ENCODE results near the gene TTK.

TTK gene

DNA sequence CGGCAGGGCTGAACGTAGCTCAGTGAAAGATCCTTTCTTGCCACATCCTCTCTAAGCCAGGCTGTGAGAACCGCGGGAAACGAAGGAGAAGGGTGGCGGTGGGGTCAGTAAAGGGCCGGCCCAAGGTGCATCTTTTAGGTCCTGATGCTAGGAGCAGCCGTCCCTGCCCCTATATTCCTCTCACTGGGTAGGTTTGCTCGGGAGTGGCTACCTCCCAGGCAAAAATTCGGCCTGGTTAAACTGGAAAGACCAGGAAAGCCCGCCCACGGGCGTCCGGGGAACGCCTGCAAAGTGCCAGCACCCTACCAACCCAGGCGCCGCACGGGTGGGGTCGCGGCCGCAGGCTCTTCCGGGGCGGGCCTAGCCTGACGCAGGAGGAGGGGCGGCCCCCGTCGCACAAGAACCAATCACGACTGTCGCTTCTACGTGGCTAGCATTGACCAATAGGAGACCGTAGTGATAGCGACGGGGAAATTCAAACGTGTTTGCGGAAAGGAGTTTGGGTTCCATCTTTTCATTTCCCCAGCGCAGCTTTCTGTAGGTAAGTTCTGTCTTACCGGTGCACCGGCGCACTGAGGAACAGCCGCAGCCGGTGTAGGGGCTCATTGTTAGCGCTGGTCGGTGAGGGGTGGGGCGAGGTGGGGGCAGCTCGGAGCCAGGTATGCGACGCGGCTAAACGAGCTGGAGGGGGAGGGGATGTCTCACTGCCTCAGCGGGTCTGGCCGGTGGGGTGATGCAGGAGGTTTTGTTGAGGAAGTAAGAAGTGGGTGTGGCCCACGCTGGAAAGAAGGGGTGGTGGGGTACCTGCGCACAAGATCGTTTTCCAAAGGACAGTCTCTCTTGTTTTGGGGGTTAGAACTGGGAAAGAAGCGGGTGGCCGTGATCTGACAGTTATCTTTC, at the start of gene TTK:
TTK (plus strand) TSS at position 477 of the 900 bp plus-strand sequence. CDS start 1,195 bp downstream, outside the sequence.
- peak; percentile 96 for DNase-seq

DNA sequence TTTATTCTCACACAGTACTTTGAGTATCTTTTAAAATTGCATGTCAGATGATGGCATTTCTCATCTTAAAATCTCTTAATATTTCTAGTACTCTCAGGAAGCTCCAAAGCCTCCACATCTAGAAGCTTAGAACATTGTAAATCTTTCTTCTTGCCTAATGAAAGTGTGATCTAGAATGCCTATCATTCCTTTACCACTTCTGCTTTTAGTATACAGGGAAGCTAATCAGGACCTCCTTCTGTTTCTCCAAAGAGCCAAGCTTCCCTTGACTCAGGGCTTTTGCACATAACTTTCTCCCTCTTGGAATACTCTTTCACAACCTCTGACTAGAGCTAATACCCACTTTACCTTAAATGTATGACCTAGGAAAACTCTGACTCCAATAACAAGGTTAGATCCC, 49.6 kb upstream of the TTK start:
- DNase-seq: no peak

- DNase-seq: no peak
Measured at GRCh38 chr6:79964607-79965081, 39.8 kb upstream of the TTK start.

DNA sequence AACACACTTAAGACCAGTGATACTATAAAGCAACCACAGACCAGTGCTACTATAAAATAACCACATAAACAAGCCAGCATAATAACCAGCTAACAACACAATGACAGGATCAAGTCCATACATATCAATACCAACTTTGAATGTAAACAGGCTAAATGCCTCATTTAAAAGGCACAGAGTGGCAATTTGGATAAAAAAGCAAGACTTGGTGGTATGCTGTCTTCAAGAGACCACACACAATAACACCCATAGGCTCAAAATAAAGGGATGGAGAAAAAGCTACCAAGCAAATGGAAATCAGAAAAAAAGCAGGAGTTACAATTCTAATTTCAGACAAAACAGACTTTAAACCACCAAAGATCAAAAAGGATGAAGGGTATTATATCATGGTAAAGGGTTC, 37.3 kb upstream of the TTK start:
- no peak for DNase-seq

- DNase-seq: no peak
Measured at GRCh38 chr6:79969784-79970183, 34.7 kb upstream of the TTK start.

DNA sequence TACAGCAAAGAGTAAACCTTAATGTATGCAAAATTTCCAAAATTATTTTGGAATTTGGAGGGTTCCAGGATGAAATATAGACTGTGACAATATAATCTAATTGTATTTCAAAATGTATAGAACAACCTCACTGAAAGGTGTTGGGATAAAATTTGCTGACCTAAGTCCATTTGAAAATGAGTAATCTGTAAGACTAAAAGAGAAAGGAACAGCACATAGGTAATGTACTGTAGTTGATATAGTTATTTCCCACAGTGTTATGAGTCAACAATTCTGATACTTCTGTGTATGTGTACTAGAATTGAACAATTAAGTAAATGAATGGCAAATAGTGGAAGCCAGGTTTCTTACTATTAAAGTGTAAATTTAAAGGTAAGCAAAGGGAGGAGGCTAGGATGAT, 33.3 kb upstream of the TTK start:
- DNase-seq: no peak

DNA sequence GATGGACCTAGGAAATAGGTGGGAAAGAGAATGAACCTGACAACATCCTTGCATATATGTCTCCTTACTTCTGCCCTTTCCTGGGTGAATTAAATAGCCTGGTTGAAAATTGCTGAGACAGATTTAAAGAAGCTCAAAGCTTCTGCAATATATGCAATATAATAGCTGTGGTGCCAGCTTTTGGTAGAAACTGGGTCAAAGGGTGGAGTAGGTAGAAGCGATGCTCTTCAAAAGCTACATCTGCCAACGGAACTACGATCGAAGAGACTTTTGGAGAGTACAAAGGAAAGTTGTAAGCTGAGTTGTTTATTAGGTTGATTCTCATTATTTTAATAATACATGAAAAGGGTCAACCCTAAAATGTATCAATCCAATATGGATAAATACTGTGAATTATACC, 22.8 kb upstream of the TTK start:
- no peak for DNase-seq

- no peak for DNase-seq
Measured at GRCh38 chr6:79984261-79984660, 20.2 kb upstream of the TTK start.

- no peak for DNase-seq
Measured at GRCh38 chr6:79985128-79985527, 19.3 kb upstream of the TTK start.

GRCh38 chr6:79989641-79990040, 14.8 kb upstream of the TTK start:
- no peak for DNase-seq

DNA sequence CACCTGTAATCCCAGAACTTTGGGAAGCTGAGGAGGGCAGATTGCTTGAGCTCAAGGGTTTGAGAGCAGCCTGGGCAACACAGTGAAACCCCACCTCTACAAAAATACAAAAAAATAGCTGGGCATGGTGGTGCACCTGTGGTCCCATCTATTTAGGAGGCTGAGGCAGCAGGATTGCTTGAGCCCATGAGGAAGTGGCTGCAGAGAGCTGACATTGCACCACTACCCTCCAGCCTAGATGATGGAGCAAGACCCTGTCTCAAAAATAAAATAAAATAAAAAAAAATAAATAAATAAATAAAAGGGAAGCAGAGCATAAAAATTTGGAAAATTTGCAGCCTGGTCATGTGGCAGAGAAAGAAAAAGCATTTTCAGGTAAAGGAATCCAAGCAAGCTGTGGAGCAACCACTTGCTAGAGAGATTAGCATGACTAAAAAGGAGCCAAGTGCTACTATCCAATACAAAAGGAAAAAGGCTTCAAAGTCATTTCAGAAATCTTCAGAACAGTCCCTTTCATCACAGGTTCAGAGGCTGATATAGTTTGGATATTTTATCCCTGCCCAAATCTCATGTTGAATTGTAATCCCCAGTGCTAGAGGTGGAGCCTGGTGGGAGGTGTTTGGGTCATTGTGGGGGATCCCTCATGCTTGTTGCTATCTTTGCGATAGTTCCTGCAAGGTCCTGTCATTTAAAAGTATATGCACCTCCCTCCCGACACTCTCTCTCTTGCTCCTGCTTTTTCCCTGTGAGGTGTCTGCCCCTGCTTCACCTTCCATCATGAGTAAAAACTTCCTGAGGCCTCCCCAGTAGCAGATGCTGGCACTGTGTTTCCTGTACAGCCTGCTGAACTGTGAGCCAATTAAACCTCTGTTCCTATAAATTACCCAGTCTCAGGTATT, 11.2 kb upstream of the TTK start:
- DNase-seq: no peak

DNA sequence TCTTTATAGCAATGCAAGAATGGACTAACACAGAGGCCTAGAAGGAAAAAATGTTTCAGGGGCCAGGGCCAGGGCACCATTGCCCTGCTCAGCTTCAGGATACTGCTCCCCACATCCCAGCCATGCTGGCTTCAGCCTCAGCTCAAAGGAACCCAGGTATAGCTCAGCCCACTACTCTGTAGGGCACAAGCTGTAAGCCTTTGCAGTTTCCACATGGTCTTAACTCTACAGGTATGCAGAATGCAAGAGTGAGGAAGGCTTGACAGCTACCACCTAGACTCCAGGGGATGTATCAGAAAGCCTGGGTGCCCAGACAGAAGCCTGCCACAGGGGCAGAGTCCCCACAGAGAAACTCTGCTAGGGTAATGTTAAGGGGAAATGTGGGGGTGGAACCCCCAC, 10.5 kb upstream of the TTK start:
- no peak for DNase-seq

GRCh38 chr6:79997728-79998127, 6.7 kb upstream of the TTK start:
- no peak for DNase-seq

DNA sequence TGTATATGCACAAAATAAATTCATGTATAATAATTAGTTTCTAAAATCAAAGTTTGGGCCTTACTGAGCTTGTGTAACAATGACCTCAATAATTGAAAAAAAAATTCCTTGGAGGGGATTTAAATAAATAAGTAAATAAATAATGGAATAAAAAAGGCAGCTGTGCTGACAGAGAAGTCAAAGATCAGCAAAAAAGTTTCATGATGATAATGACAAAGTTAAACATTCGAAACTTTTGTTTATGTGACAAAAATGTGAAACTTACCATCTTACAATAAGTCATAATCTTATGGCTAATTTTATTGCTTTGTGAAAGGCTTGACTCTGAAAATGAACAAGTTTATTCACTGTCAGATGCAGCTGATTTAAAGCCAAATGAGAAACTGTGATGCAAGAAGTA, 3.1 kb upstream of the TTK start:
- DNase-seq: no peak

GRCh38 chr6:80003826-80004172, 650 bp upstream of the TTK start:
- no peak for DNase-seq

- no peak for DNase-seq
Measured at GRCh38 chr6:80005406-80005805, 957 bp downstream of the TTK start.

DNA sequence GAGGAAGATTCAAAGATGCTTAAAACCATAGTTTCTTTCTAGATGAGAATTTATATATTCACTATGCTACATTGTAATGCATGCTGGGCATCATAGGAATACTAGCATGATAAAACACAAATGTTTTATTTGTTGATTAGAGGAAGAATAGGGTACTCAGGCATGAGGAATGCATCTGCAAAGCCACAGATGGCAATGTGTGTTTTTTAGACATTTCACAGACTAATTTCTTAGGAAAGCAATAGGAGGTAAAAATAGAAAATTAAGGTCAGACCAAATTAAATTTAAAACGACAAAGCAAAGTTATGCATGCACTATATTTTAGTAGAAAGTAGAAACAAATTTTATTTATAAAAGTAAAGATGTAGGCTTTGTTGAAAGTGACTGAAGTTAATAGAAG, 2.1 kb downstream of the TTK start:
- no peak for DNase-seq

GRCh38 chr6:80009531-80009930, 5.1 kb downstream of the TTK start:
- no peak for DNase-seq

DNA sequence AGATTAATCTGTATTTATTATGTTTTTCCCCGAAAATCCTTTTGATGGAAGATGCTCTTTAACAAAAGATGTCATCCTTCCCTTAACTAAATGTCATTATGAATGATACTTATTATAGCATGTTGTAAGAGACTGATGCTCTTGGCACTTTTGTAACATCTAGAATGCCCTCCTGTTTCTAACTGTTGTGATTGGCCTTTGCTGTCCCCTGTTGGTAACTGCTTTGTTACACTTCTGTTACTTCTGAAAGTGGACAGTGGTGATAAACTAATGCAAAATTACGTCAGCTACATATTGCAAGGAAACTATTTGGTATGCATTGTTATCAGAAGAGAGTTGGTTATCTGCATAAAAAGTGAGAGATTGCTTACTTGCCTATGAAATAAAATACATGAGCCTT, 5.8 kb downstream of the TTK start:
- DNase-seq: no peak

- no peak for DNase-seq
Measured at GRCh38 chr6:80015839-80016435, 11.5 kb downstream of the TTK start.

DNA sequence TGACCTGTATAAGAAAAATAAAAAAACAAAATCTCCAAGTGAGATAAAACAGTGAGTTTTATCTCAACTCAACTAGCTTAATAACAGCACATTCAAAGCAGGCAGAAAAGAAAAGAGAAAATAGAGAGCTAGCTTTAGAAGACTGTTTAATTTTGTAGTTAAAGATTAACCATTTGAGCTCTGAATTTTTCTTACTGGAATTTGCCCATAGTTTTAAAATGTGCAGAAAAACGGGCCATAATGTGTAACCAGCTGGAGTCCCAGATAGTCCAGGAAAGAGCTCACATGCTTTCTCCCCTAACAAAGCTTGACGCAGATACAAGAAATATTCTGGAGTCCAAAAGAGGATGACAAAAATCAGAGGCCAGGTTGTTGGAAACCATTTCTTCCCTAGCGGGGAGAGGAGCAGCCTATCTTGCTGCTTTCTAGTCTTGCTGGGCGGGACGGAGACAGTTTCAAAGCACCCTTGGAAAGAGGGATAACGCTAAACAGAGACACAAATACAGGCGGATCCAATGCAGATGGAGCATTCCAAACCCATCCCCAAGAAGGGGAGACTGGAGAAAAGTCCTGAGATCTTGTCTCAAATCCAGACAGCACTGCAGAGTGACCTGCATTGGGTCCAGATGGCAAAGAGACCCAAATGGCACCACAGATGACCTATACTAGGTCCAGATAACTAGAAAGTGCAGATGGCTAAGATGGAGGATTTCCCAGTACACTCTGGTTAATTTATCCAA, 16.1 kb downstream of the TTK start:
- no peak for DNase-seq

GRCh38 chr6:80021131-80021530, 16.7 kb downstream of the TTK start:
- no peak for DNase-seq

GRCh38 chr6:80021591-80021990, 17.1 kb downstream of the TTK start:
- DNase-seq: no peak

All from EL (cell line).